Measurements from ENCODE around the gene CAPN11. TPM values are rescaled to one million over a fixed set of nuclear protein-coding genes. Genes with fewer than 3 reads are reported as not detected.

CAPN11 gene
- total and polyA plus RNA-seq, 9 of the 15 experiments (the other 6 are each of a cell fraction or from before 2014, with no cell fraction given), result 0.03 to 0.61 (median 0.17) TPM; not detected in 1

- no peak for TF ChIP-seq ZBTB26 (CRISPR knock-in tag; IDR thresholded peaks at IDR 0.05)
- peak; percentile 68 for TF ChIP-seq ZNF263 (CRISPR knock-in tag; IDR thresholded peaks at IDR 0.05; ENCODE audit: borderline replicate concordance)
- TF ChIP-seq ZNF518B (CRISPR knock-in tag; IDR thresholded peaks at IDR 0.05), result no peak
- no peak for TF ChIP-seq CEBPZ (IDR thresholded peaks at IDR 0.05; ENCODE audit: borderline replicate concordance, low read depth, low read length)
- TF ChIP-seq IRF2 (CRISPR knock-in tag; IDR thresholded peaks at IDR 0.05), result no peak
- TF ChIP-seq NCOR1 (IDR thresholded peaks at IDR 0.05), result no peak
- TF ChIP-seq ZNF668 (CRISPR knock-in tag; IDR thresholded peaks at IDR 0.05), result no peak
- no peak for TF ChIP-seq BACH1 (tag; IDR thresholded peaks at IDR 0.05)
- no peak for TF ChIP-seq SRSF7 (optimal IDR thresholded peaks at IDR 0.05; ENCODE audit: low read depth, low read length)
- TF ChIP-seq PRPF4 (IDR thresholded peaks at IDR 0.05; ENCODE audit: insufficient read depth, low read depth, low read length, poor library complexity, severe bottlenecking), result no peak
- TF ChIP-seq MAZ (CRISPR knock-in tag; conservative IDR thresholded peaks at IDR 0.05 in 1 of 2, IDR thresholded peaks at IDR 0.05 in 1 of 2), result peak in 1 of 2 experiments; percentile 79; a peak in 2 of 4 replicates
- no peak for TF ChIP-seq ETV1 (tag; conservative IDR thresholded peaks at IDR 0.05; ENCODE audit: low read depth)
- no peak for TF ChIP-seq LARP7 (IDR thresholded peaks at IDR 0.05)
- no peak for TF ChIP-seq SIRT6 (IDR thresholded peaks at IDR 0.05; ENCODE audit: low read depth, low read length)
- no peak for TF ChIP-seq SIN3B (IDR thresholded peaks at IDR 0.05; ENCODE audit: low read depth)
- TF ChIP-seq CTBP1 (IDR thresholded peaks at IDR 0.05; ENCODE audit: borderline replicate concordance), result peak; percentile 81; the same call in 1 of the 2 replicates
- TF ChIP-seq ZNF140 (CRISPR knock-in tag; IDR thresholded peaks at IDR 0.05), result no peak
- TF ChIP-seq SMARCA4 (IDR thresholded peaks at IDR 0.05), result no peak
- TF ChIP-seq PTRF (tag; IDR thresholded peaks at IDR 0.05), result no peak
- TF ChIP-seq HCFC1 (IDR thresholded peaks at IDR 0.05; ENCODE audit: low read depth, low read length), result peak; percentile 23; the same call in 1 of the 2 replicates
- TF ChIP-seq HDAC8 (tag; IDR thresholded peaks at IDR 0.05), result no peak
Measured at GRCh38 chr6:44172731-44173500, 14.3 kb downstream of the CAPN11 start (continued).

Measured in K562 (cell line).